Activated naive CD8-positive, alpha-beta T cell treated with anti-CD3 and anti-CD28 coated beads for 36 hours (primary cell): Measurements from ENCODE around the gene HS6ST3. TPM values are rescaled to one million over a fixed set of nuclear protein-coding genes. Genes with fewer than 3 reads are reported as not detected.
"Not testable (repeated sequence)": the region's sequence is repeated elsewhere in the genome, so short reads cannot be mapped to it uniquely, and the experiment has no call there.

Experiments used
- DNase-seq: peaks from one replicate; pipeline ENCODE4 v3.0.0; 2021
- H3K27ac Mint-ChIP-seq: one replicate; pipeline ENCODE4 v1.8.0; 2022; ENCODE audit warnings: mild to moderate bottlenecking, moderate library complexity, mixed read lengths
- H3K27me3 Mint-ChIP-seq: one replicate; pipeline ENCODE4 v1.8.0; 2022; ENCODE audit warnings: mild to moderate bottlenecking, mixed read lengths
- H3K36me3 Mint-ChIP-seq: one replicate; pipeline ENCODE4 v1.8.0; 2021; ENCODE audit warnings: mild to moderate bottlenecking, mixed read lengths
- H3K4me1 Mint-ChIP-seq: one replicate; pipeline ENCODE4 v1.8.0; 2021; ENCODE audit warnings: mixed read lengths
- H3K4me3 Mint-ChIP-seq: one replicate; pipeline ENCODE4 v1.8.0; 2022; ENCODE audit warnings: mild to moderate bottlenecking, moderate library complexity, mixed read lengths
- H3K9me3 Mint-ChIP-seq: one replicate; pipeline ENCODE4 v1.8.0; 2022; ENCODE audit warnings: mixed read lengths
- total RNA-seq, 2 experiments: library from RNA; stranded (reverse); gene quantifications; one replicate each; pipeline ENCODE4 v1.2.3, GENCODE V29; 2021

Gene HS6ST3
- total RNA-seq, 2 experiments from 2014 or later: not detected

DNA sequence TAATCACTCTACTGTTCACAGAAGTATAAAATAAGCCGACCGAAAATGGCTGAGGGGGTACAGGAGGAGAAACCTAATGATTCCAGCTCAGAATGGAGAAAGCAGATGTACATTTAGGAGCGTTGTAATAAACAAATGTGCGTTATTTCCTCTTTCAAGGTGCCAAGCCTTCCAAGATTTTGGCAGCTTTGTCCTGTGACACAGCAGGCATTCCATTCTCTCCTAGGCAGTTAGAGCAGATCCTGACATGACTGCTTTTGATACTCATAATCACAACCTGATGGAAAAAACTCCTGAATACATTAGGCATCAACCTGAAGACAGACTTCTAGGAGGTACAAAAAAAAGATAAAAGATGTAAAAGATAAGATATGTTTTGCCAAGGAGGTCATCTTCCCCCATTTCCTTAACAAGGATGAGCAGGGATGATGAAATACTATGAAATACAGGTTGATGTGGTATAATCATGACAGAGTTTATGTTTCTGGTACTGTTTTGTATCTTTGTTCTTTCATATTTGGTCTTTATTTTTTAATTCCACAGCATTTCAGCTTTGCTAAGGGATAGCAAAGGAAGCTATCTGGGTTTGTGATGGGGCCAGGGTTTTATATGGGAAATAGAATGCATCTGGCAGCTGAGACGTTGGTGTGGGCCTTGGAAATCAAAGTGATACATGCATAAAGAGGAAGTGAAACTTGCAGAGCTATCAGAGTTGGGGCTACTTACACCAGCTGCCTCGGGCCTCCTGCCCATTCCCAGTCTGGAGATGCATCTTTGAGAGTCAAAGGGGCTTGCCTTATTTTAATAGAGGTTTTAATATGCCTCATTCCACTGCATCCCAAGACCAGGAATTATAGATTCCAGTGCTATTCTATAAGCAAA lies 681.8 kb downstream of the HS6ST3 start:
- Mint-ChIP-seq H3K36me3 (no peaks in the 10 kb centered on the region), H3K4me3 (no peak overlapping the region), H3K27me3 (no peaks in the 10 kb centered on the region), H3K27ac (no peak overlapping the region), H3K9me3 (peaks cover 4% of the 10 kb centered on the region), H3K4me1 (no peaks in the 10 kb centered on the region)
- no peak for DNase-seq

DNA sequence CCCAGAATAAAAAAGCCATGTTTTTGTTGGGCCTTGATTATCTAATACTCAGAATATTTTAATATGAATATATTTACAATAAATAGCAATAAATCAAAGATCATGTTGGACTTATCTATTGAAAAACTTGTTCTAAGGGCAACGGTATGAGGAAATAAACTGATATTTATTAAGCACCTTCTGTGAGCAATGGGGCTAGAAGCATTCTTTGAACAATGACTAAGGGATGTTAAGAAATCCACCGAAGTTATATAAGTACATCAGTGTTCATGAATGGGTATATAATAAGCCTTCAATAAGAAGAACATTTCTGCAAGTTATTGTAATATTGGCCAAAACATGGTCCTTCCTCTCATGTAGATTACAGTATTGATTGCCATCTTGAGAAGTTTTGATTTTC lies 682.5 kb downstream of the HS6ST3 start:
- no peak overlapping the region for H3K4me3 Mint-ChIP-seq
- H3K9me3 Mint-ChIP-seq: peaks cover 6% of the 10 kb centered on the region
- H3K4me1 Mint-ChIP-seq: no peaks in the 10 kb centered on the region
- DNase-seq: no peak
- H3K27ac Mint-ChIP-seq: no peak overlapping the region
- no peaks in the 10 kb centered on the region for H3K36me3 Mint-ChIP-seq
- no peaks in the 10 kb centered on the region for H3K27me3 Mint-ChIP-seq

DNA sequence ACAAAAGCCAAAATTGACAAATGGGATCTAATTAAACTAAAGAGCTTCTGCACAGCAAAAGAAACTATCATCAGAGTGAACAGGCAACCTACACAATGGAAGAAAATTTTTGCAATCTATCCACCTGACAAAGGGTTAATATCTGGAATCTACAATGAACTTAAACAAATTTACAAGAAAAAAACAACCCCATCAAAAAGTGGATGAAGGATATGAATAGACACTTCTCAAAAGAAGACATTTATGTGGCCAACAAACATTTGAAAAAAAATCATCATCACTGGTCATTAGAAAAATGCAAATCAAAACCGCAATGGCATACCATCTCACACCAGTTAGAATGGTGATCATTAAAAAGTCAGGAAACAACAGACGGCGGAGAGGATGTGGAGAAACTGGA lies 688.4 kb downstream of the HS6ST3 start:
- not testable (repeated sequence) for H3K27me3 Mint-ChIP-seq, DNase-seq, H3K4me3 Mint-ChIP-seq, H3K36me3 Mint-ChIP-seq, H3K27ac Mint-ChIP-seq, H3K4me1 Mint-ChIP-seq
- peaks cover 17% of the 10 kb centered on the region for H3K9me3 Mint-ChIP-seq

DNA sequence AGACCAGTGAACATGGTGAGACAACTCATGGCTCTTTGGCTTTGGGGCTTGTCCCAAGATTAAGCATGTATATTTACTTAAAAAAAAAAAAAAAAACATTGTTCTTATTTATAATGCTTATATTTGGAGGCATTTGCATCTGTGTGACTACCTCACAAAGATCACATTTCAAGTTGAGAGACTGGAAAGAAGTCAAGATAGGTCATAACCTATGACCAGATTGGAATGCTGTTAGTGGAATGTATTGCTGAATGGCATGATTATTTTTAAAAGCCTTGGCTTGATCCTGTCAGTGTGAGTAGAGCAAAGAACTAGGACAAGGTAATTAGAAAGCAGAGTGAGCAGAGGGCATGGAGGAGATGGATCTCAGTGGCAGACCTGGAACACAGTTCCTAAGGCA lies 689.8 kb downstream of the HS6ST3 start:
- no peaks in the 10 kb centered on the region for H3K4me1 Mint-ChIP-seq
- peaks cover 16% of the 10 kb centered on the region for H3K9me3 Mint-ChIP-seq
- no peaks in the 10 kb centered on the region for H3K36me3 Mint-ChIP-seq
- no peak for DNase-seq
- no peak overlapping the region for H3K27ac Mint-ChIP-seq
- H3K27me3 Mint-ChIP-seq: no peaks in the 10 kb centered on the region
- no peak overlapping the region for H3K4me3 Mint-ChIP-seq

DNA sequence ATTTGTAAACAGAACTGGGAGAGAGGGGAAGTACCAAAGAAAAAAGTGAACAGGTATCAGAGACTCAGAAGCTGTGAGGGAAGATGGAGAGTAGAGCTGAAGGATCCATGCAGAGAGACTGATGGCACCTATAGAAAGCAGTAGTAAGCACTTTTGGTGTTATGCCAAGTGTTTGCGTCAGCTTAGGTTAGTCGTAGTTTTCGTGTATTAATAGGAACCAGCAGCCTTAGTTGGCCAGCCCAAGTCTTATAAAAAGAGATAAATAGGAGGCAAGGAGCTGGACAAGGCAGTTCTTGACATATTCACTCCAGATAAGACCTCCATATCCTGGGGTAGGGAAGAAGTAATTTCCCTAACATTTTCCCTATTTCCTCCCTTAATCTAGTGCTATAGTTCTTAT lies 690.2 kb downstream of the HS6ST3 start:
- no peak overlapping the region for H3K27ac Mint-ChIP-seq
- no peaks in the 10 kb centered on the region for H3K27me3 Mint-ChIP-seq
- no peaks in the 10 kb centered on the region for H3K4me1 Mint-ChIP-seq
- no peaks in the 10 kb centered on the region for H3K36me3 Mint-ChIP-seq
- peaks cover 16% of the 10 kb centered on the region for H3K9me3 Mint-ChIP-seq
- H3K4me3 Mint-ChIP-seq: no peak overlapping the region
- DNase-seq: no peak

DNA sequence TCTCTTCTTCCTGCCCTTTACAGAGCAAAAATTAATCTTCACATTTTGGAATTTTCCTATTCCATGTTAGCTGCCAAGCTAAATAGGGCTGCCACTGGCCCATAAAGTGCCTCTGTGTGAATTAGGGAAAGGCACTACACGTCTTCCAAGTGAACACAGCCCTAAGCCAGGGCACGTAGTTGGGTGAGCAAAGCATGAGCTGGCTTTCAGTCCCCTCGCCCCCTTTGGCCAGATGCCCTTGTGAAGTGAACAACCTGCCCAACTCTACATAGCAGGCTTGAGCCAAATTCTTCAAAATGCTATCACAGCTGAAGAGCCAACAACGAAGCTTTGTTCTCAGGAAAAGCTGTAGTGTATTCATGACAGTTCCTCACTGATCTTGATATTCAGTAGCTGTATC lies 691.2 kb downstream of the HS6ST3 start:
- Mint-ChIP-seq H3K36me3 (no peaks in the 10 kb centered on the region), H3K4me1 (no peaks in the 10 kb centered on the region), H3K9me3 (peaks cover 13% of the 10 kb centered on the region), H3K27me3 (no peaks in the 10 kb centered on the region), H3K4me3 (no peak overlapping the region), H3K27ac (no peak overlapping the region)
- DNase-seq: no peak

DNA sequence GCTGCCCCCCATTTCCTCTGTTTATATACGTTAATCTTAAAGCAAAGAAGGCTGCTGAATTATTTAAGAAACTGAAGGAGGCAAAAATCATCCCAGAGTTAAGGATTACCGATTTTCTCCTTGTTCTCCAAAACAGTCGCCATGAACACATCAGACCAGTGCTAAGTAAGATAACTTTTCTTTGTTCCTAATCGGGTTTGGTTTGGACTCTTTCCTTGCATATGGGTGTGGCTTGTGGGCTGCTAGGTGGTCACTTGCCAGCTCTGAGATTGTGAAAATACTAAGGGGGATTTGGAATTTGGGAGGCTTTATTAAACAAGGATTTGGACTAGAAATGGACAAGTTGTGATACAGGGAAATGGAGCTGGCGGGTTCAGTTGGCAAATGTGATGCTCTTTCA lies 692.3 kb downstream of the HS6ST3 start:
- no peak overlapping the region for H3K27ac Mint-ChIP-seq

DNA sequence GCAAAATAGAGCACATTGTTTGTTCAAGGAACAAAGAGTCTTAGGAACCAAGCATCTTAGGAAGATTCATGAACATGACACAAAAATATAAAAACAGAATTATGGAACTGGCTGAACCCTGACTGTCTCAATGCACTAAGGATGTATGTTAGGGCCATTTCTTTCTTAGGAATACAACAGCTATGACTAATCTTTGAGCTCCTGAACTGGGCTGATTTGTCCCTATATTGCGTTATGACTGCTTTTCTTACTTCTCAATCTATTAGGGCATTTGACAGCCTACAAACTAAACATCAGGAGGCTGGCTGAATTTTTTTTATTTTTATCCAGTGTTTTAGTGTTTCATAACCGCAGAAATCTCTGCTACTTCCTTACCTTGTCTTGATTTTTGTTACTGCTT lies 693.1 kb downstream of the HS6ST3 start:
- Mint-ChIP-seq H3K27me3 (no peaks in the 10 kb centered on the region), H3K36me3 (no peaks in the 10 kb centered on the region), H3K9me3 (peaks cover 8% of the 10 kb centered on the region), H3K27ac (no peak overlapping the region), H3K4me1 (no peaks in the 10 kb centered on the region), H3K4me3 (no peak overlapping the region)
- DNase-seq: no peak

More for the DNA sequence above, 692.3 kb downstream of the HS6ST3 start:
- Mint-ChIP-seq H3K4me3 (no peak overlapping the region), H3K4me1 (no peaks in the 10 kb centered on the region), H3K27me3 (no peaks in the 10 kb centered on the region), H3K9me3 (peaks cover 13% of the 10 kb centered on the region), H3K36me3 (no peaks in the 10 kb centered on the region)
- DNase-seq: no peak

DNA sequence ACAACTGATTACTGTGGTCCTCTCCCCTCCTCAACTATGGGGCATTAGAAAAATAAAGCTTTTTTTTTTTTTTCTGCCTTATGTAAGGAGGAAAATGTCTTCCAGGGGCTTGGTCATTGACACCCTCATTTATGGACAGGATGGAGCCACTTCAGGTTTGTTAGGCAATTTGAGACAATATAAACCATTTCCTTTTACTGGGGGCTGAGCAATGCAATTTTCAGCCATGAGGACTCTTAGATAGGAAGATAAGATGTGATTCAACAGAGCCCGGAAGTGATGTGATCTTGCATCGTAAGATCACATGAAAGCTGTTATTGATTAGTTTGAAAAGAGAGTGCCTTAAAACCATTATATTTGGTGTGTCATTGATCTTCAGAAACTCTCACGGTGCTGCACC lies 693.6 kb downstream of the HS6ST3 start:
- DNase-seq: no peak
- Mint-ChIP-seq H3K4me3 (no peak overlapping the region), H3K4me1 (no peaks in the 10 kb centered on the region), H3K9me3 (peaks cover 5% of the 10 kb centered on the region), H3K36me3 (no peaks in the 10 kb centered on the region), H3K27ac (no peak overlapping the region), H3K27me3 (no peaks in the 10 kb centered on the region)

DNA sequence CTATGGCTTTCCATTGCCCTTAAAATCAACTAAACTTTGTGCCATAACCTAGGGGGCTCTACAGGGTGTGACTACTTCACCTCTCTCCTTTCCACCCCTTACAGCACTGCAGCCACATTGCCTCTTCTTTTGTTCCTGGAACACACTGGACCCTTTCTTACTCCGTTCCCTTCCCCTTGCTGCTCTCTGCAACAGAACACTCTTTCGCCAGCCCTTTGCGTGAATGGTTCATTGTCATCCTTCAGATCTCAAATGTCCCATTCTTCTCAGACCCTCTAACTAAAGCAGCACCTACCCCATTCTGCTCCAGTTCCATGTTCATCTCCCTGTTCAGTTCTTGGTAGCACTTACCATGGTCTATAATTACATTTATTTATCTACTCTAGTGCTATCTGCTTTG lies 696.1 kb downstream of the HS6ST3 start:
- Mint-ChIP-seq H3K27ac (no peak overlapping the region), H3K4me1 (no peaks in the 10 kb centered on the region)

DNA sequence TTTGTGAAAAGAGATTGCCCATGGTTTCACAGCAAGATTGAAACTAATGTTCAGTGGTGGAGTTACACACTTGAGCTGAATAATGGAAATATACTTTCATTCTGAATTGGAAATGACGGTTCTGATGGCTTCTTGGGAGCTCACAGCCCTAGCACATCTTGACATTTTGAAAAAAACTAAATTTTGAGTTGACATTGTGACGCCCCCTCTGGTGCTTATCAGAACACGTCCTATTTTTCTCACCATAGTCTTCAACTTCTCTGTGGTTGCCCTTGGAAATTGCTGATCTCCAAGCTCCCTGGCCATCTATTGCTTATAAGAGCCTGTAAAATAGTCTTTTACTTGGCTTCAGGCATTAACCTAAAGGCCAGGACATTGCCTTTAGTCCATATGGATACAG lies 702.3 kb downstream of the HS6ST3 start:
- H3K27me3 Mint-ChIP-seq: no peaks in the 10 kb centered on the region
- H3K9me3 Mint-ChIP-seq: no peaks in the 10 kb centered on the region
- H3K4me1 Mint-ChIP-seq: no peaks in the 10 kb centered on the region
- no peak overlapping the region for H3K27ac Mint-ChIP-seq
- H3K36me3 Mint-ChIP-seq: no peaks in the 10 kb centered on the region
- no peak for DNase-seq
- no peak overlapping the region for H3K4me3 Mint-ChIP-seq

More for the DNA sequence above, 696.1 kb downstream of the HS6ST3 start:
- Mint-ChIP-seq H3K27me3 (no peaks in the 10 kb centered on the region), H3K4me3 (no peak overlapping the region), H3K36me3 (no peaks in the 10 kb centered on the region), H3K9me3 (no peaks in the 10 kb centered on the region)
- DNase-seq: no peak

DNA sequence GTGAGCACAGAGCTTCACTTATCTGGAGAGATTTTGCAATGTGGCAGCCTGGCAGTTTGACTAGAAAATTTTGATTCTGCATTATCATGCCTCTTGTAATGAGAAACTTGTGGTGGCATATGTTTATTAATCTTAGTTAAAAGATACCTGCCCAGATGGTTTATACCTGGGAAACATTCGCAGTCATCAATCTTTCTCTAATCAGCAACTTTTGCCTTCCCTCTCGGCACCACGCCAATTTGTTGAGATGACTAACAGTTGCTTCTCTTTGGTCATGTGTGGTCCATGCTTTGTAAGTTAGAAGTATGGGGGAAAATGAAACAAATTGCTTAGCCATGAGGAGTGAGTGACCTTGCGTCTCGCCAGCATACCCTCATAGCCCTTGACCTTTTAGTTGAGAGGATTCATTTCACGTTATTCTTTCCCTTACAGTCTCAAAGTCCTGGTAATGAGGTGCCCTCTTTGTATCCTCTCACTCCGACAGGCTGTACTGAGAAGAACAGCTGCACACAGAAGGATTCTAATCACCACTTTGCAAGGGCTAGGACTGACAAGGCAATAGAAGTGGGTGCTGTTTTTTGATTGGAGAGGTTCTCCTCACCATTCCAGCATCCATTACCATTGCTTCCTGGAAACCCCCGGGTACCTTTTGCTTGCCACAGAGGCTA lies 703.0 kb downstream of the HS6ST3 start:
- Mint-ChIP-seq H3K4me1 (no peaks in the 10 kb centered on the region), H3K27me3 (no peaks in the 10 kb centered on the region), H3K36me3 (no peaks in the 10 kb centered on the region), H3K27ac (no peak overlapping the region), H3K4me3 (no peak overlapping the region), H3K9me3 (no peaks in the 10 kb centered on the region)
- no peak for DNase-seq

DNA sequence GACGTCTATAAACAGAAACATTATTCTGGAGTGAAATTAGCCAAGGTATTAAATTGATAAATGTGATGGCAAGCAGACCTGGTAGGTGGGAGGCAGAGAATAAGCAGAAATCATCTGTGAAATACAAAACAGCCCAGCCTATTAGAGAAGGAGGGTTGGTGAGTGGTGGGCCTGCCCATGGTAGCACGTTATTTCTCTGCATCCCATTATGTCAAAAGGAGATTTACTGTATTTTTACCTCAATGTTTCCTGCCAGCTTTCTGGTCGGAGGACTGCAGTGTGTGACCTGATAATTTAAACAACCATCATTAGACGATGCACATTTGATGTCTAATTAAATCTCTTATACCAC lies 703.5 kb downstream of the HS6ST3 start:
- Mint-ChIP-seq H3K4me3 (no peak overlapping the region), H3K9me3 (no peaks in the 10 kb centered on the region), H3K36me3 (no peaks in the 10 kb centered on the region), H3K27me3 (no peaks in the 10 kb centered on the region), H3K4me1 (no peaks in the 10 kb centered on the region), H3K27ac (no peak overlapping the region)
- no peak for DNase-seq

DNA sequence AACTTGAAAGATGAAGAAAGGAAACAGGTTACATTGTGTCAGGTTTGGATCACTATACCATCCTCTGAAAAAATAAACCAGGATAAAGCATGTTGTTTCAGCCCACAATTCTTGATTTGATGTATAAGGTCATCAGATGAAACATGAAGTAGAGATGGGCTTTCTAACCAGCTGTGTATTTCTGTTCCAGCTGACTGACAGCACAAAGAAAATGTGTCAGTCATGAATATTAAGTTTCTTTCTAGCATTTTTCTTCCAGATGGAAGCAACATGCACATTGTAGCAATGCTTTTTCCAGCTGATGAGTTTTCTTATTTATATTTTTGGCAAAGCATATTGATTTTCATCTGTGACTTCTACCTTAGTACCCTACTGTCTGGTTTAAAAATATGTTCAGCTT lies 704.8 kb downstream of the HS6ST3 start:
- H3K27ac Mint-ChIP-seq: no peak overlapping the region
- no peak overlapping the region for H3K4me3 Mint-ChIP-seq
- no peaks in the 10 kb centered on the region for H3K36me3 Mint-ChIP-seq

DNA sequence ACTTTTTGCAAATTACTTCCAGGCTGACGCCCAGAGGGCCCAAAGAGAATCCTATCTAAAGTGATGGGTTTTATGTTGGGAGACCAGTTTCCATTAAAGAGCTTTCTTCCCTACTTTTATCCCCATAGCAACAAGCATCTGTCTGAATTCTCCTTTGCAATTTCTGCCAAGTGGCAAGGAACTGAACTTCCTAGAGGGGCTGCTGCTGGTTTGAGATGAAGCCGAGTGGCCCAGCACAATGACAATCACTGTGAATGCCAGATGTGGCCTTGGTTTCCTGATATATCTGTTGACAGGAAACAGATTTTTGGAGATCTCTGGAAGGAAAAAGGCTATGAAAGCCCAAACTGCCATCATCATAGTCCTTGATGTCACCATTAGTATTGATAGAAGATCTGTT lies 705.8 kb downstream of the HS6ST3 start:
- no peaks in the 10 kb centered on the region for H3K9me3 Mint-ChIP-seq
- H3K27me3 Mint-ChIP-seq: no peaks in the 10 kb centered on the region
- DNase-seq: no peak
- no peak overlapping the region for H3K4me3 Mint-ChIP-seq
- no peaks in the 10 kb centered on the region for H3K36me3 Mint-ChIP-seq
- H3K27ac Mint-ChIP-seq: no peak overlapping the region
- no peaks in the 10 kb centered on the region for H3K4me1 Mint-ChIP-seq

More for the DNA sequence above, 704.8 kb downstream of the HS6ST3 start:
- no peak for DNase-seq
- Mint-ChIP-seq H3K9me3 (no peaks in the 10 kb centered on the region), H3K27me3 (no peaks in the 10 kb centered on the region), H3K4me1 (no peaks in the 10 kb centered on the region)

DNA sequence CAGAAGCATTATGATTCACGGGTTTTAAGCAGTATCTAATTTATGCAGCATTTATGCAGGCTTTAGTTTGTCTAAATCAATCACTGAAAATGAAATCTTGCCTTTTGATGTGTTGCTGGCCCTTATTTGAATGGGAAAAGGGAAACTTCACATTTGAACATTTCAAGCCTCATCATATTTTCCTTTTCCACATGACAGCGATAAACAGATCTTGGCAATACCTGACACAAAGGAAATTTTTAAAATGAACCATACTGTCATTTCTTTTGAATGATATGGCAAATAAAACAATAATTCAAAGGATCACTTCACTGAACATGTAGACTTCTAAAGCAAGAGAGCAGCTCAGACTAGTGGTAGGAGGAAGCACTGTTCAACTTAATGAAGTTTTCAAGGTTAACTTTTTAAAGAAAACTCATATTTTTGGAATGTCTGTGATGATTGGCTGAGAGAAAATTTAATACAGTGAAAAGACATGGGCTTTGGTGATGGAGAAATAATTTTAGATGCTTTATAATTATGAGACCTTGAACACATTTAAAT lies 706.3 kb downstream of the HS6ST3 start:
- Mint-ChIP-seq H3K4me1 (no peaks in the 10 kb centered on the region), H3K9me3 (no peaks in the 10 kb centered on the region), H3K27me3 (no peaks in the 10 kb centered on the region), H3K36me3 (no peaks in the 10 kb centered on the region), H3K4me3 (no peak overlapping the region), H3K27ac (no peak overlapping the region)
- DNase-seq: no peak
